Measurements from ENCODE around the gene POLR2F.
"Not testable (repeated sequence)": the region's sequence is repeated elsewhere in the genome, so short reads cannot be mapped to it uniquely, and the experiment has no call there.

POLR2F gene

DNA sequence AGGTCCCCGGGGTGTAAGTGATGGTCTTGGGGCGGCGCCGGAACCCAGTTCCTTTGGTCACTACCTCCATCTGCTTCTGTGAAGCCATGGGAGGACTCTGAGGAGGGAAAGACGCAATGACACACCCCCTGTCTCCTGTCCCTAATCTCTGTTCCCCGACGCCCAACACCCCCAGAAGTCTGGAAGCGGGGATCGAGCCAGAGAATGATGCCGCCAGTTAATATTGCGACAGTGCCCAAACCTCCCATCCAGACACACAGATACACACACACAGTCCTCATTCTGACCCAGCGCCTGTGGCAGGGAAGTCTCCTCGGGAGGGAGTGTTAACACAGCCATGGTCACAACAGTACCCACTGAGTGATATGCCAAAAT lies 450 bp upstream of the POLR2F start:
- ChIA-PET POLR2A (interaction anchor here (0.6 to 1.8 kb wide), 14 partner anchors 8 to 729 kb away, joined by 3 to 11 read pairs (median 4); partner anchors contain the start of genes ANKRD54, GCAT, GGA1 and MICALL1), CTCF (interaction anchor here (0.6 to 2.6 kb wide), 9 partner anchors 9 to 747 kb away, joined by 3 to 8 read pairs (median 5); no protein-coding TSS in a partner anchor)
- peaks cover 13 to 17% of the 10 kb centered on the region in 2 experiments; a peak in 2 of 3 replicates for H3K36me3 ChIP-seq (ENCODE audit: control insufficient read depth in 2 of 2, insufficient read depth in 1 of 2, low read length in 2 of 2)
- H3K27ac ChIP-seq (ENCODE audit: extremely low read depth, low read depth, low read length) = no peak overlapping the region
- peak; percentile 33 for TF ChIP-seq KLF9 (tag by site-specific recombination; IDR thresholded peaks at IDR 0.05; ENCODE audit: low read depth)
- TF ChIP-seq ZNF571 (tag by site-specific recombination; IDR thresholded peaks at IDR 0.05) = no peak
- H3K4me1 ChIP-seq (ENCODE audit: control insufficient read depth, insufficient read depth, low read length) = 0 out of 2 replicates have a peak, but pooled peaks cover 4% of the 10 kb centered on the region
- H3K4me3 ChIP-seq (ENCODE audit: low read depth, low read length) = peak overlapping the region; percentile 99
- H3K9me3 ChIP-seq (ENCODE audit: control insufficient read depth, insufficient read depth, low read depth, low read length) = no peaks in the 10 kb centered on the region

DNA sequence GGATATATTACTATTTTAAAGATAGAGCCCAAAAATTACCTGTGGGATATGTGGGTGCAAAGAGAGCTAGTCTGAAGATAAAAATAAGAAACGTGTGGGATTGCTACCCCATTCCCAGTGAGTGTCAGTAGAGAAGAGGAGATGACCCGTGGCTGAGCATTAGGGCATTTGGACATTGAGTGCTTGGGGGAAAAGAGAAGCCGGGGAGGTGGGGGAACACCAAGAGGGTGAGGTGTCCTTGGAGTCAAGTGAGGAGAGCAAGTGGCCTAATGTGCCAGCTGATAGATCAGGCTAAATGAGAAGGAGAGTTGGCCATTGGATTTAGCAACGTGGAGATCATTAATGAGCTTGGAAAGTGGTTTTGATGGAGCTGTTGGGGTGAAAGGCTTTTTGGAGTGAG lies 1.2 kb downstream of the POLR2F start:
- 0 out of 2 replicates have a peak, but pooled peaks cover 4% of the 10 kb centered on the region for H3K4me1 ChIP-seq (ENCODE audit: control insufficient read depth, insufficient read depth, low read length)
- H3K27ac ChIP-seq (ENCODE audit: extremely low read depth, low read depth, low read length) = no peak overlapping the region
- TF ChIP-seq ZNF518A (tag by site-specific recombination; conservative IDR thresholded peaks at IDR 0.05; ENCODE audit: low read depth) (no peak), PRDM1 (tag by site-specific recombination; IDR thresholded peaks at IDR 0.05) (peak; percentile 75)

DNA sequence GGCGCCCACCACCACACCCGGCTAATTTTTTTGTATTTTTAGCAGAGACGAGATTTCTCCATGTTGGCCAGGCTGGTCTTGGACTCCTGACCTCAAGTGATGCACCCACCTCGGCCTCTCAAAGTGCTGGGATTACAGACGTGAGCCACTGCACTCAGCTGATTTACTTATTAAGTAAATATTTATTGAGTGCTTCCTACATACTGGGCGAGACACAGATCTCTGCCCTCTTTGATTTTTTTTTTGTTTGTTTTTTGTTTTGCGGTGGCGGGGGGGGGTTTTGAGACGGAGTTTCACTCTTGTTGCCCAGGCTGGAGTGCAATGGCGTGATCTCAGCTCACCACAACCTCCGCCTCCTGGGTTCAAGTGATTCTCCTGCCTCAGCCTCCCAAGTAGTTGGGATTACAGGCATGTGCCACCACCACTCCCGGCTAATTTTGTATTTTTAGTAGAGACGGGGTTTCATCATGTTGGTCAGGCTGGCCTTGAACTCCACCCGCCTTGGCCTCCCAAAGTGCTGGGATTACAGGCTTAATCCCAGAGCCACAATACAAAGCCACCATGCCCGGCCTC lies 2.4 kb downstream of the POLR2F start:
- H3K4me1 ChIP-seq (ENCODE audit: control insufficient read depth, insufficient read depth, low read length); POLR2A ChIA-PET; H3K9me3 ChIP-seq (ENCODE audit: control insufficient read depth, insufficient read depth, low read depth, low read length); H3K4me3 ChIP-seq (ENCODE audit: low read depth, low read length); H3K27ac ChIP-seq (ENCODE audit: extremely low read depth, low read depth, low read length): not testable (repeated sequence)
- CTCF ChIA-PET = interaction anchor here (1.2 to 3.0 kb wide), 4 partner anchors 8 to 44 kb away, joined by 4 to 21 read pairs (median 8); no protein-coding TSS in a partner anchor
- peaks cover 31 to 44% of the 10 kb centered on the region in 2 experiments; a peak in 2 of 3 replicates for H3K36me3 ChIP-seq (ENCODE audit: control insufficient read depth in 2 of 2, insufficient read depth in 1 of 2, low read length in 2 of 2)

More for the DNA sequence above, 1.2 kb downstream of the POLR2F start:
- POLR2A ChIA-PET = interaction anchor here (0.5 to 1.8 kb wide), 6 partner anchors 10 to 361 kb away, joined by 3 to 10 read pairs (median 6); partner anchors contain the start of genes LGALS1 and MICALL1
- Histone ChIP-seq H3K9me3 (ENCODE audit: control insufficient read depth, insufficient read depth, low read depth, low read length) (no peaks in the 10 kb centered on the region), H3K4me3 (ENCODE audit: low read depth, low read length) (peak overlapping the region; percentile 99), H3K36me3 (ENCODE audit: control insufficient read depth in 2 of 2, insufficient read depth in 1 of 2, low read length in 2 of 2) (peaks cover 19 to 34% of the 10 kb centered on the region in 2 experiments; a peak in 2 of 3 replicates)
- CTCF ChIA-PET = interaction anchor here (0.8 to 3.0 kb wide), 8 partner anchors 7 to 387 kb away, joined by 3 to 21 read pairs (median 6); no protein-coding TSS in a partner anchor

- CTCF ChIA-PET = no interaction called here
- Histone ChIP-seq H3K36me3 (ENCODE audit: control insufficient read depth in 2 of 2, insufficient read depth in 1 of 2, low read length in 2 of 2) (peaks cover 43 to 58% of the 10 kb centered on the region in 2 experiments; a peak in 2 of 3 replicates), H3K4me3 (ENCODE audit: low read depth, low read length) (no peak overlapping the region), H3K27ac (ENCODE audit: extremely low read depth, low read depth, low read length) (no peak overlapping the region), H3K4me1 (ENCODE audit: control insufficient read depth, insufficient read depth, low read length) (0 out of 2 replicates have a peak, but pooled peaks cover 4% of the 10 kb centered on the region), H3K9me3 (ENCODE audit: control insufficient read depth, insufficient read depth, low read depth, low read length) (no peaks in the 10 kb centered on the region)
- no peak for TF ChIP-seq ZNF658 (tag by site-specific recombination; IDR thresholded peaks at IDR 0.05)
- TF ChIP-seq PRDM1 (tag by site-specific recombination; IDR thresholded peaks at IDR 0.05) = peak; percentile 87
- POLR2A ChIA-PET = no interaction called here
Measured at GRCh38 chr22:37957232-37957631, 3.7 kb downstream of the POLR2F start.

GRCh38 chr22:37959231-37959825 lies 5.8 kb downstream of the POLR2F start:
- POLR2A ChIA-PET = interaction anchor here (0.6 to 0.7 kb wide), 3 partner anchors 31 to 261 kb away, joined by 3 to 4 read pairs (median 4); no protein-coding TSS in a partner anchor
- TF ChIP-seq, protein P1, sequence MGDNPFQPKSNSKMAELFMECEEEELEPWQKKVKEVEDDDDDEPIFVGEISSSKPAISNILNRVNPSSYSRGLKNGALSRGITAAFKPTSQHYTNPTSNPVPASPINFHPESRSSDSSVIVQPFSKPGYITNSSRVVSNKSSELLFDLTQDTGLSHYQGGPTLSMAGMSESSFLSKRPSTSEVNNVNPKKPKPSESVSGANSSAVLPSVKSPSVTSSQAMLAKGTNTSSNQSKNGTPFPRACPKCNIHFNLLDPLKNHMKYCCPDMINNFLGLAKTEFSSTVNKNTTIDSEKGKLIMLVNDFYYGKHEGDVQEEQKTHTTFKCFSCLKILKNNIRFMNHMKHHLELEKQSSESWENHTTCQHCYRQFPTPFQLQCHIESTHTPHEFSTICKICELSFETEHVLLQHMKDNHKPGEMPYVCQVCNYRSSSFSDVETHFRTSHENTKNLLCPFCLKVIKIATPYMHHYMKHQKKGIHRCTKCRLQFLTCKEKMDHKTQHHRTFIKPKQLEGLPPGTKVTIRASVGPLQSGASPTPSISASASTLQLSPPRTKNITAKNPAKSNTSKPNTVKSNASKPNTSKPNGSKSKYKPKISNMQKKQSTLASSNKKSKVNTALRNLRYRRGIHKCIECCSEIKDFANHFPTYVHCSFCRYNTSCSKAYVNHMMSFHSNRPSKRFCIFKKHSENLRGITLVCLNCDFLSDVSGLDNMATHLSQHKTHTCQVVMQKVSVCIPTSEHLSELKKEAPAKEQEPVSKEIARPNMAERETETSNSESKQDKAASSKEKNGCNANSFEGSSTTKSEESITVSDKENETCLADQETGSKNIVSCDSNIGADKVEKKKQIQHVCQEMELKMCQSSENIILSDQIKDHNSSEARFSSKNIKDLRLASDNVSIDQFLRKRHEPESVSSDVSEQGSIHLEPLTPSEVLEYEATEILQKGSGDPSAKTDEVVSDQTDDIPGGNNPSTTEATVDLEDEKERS (tag by site-specific recombination; IDR thresholded peaks at IDR 0.05) = no peak
- TF ChIP-seq ZSCAN4 (tag by site-specific recombination; IDR thresholded peaks at IDR 0.05) (no peak), PRDM1 (tag by site-specific recombination; IDR thresholded peaks at IDR 0.05) (no peak), SP2 (tag by site-specific recombination; IDR thresholded peaks at IDR 0.05) (no peak), ZIC2 (tag by site-specific recombination; IDR thresholded peaks at IDR 0.05) (no peak)

More at GRCh38 chr22:37959231-37959825, 5.8 kb downstream of the POLR2F start:
- Histone ChIP-seq H3K9me3 (ENCODE audit: control insufficient read depth, insufficient read depth, low read depth, low read length) (no peaks in the 10 kb centered on the region), H3K4me3 (ENCODE audit: low read depth, low read length) (no peak overlapping the region), H3K4me1 (ENCODE audit: control insufficient read depth, insufficient read depth, low read length) (0 out of 2 replicates have a peak, but pooled peaks cover 4% of the 10 kb centered on the region), H3K27ac (ENCODE audit: extremely low read depth, low read depth, low read length) (no peak overlapping the region), H3K36me3 (ENCODE audit: control insufficient read depth in 2 of 2, insufficient read depth in 1 of 2, low read length in 2 of 2) (peaks cover 60 to 71% of the 10 kb centered on the region in 2 experiments)
- CTCF ChIA-PET = interaction anchor here (0.7 to 1.1 kb wide), 2 partner anchors 93 to 142 kb away, joined by 4 to 6 read pairs; no protein-coding TSS in a partner anchor
